Measurements from ENCODE around the gene PDXP. TPM values are rescaled to one million over a fixed set of nuclear protein-coding genes. Genes with fewer than 3 reads are reported as not detected.

PDXP gene
- total RNA-seq, 1 experiment from 2014 or later, result 17.6 TPM

- CTCF ChIA-PET, result interaction anchor here (0.5 kb wide), 1 partner anchor 269 kb away, joined by 3 read pairs; no protein-coding TSS in a partner anchor
- no peaks in the 10 kb centered on the region for H3K27me3 ChIP-seq (ENCODE audit: control insufficient read depth, insufficient read depth, low read length)
- DNase-seq (ENCODE audit: low read depth, low spot score), result no peak
- H3K4me3 ChIP-seq (ENCODE audit: low read depth in 2 of 2, low read length in 2 of 2), result no peak overlapping the region
- H3K27ac ChIP-seq (ENCODE audit: low read length), result no peak overlapping the region
- POLR2A ChIA-PET, result no interaction called here
- in situ Hi-C loops (cut with HindIII; ENCODE audit: low pct_unique_long_range_greater_than_20kb, low sequenced_read_pairs), result no loop called here
- no peaks in the 10 kb centered on the region for H3K9me3 ChIP-seq (ENCODE audit: control insufficient read depth, insufficient read depth, low read depth, low read length)
- TF ChIP-seq, protein P1, sequence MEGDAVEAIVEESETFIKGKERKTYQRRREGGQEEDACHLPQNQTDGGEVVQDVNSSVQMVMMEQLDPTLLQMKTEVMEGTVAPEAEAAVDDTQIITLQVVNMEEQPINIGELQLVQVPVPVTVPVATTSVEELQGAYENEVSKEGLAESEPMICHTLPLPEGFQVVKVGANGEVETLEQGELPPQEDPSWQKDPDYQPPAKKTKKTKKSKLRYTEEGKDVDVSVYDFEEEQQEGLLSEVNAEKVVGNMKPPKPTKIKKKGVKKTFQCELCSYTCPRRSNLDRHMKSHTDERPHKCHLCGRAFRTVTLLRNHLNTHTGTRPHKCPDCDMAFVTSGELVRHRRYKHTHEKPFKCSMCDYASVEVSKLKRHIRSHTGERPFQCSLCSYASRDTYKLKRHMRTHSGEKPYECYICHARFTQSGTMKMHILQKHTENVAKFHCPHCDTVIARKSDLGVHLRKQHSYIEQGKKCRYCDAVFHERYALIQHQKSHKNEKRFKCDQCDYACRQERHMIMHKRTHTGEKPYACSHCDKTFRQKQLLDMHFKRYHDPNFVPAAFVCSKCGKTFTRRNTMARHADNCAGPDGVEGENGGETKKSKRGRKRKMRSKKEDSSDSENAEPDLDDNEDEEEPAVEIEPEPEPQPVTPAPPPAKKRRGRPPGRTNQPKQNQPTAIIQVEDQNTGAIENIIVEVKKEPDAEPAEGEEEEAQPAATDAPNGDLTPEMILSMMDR (IDR thresholded peaks at IDR 0.05), result no peak
- TF ChIP-seq, protein P2, sequence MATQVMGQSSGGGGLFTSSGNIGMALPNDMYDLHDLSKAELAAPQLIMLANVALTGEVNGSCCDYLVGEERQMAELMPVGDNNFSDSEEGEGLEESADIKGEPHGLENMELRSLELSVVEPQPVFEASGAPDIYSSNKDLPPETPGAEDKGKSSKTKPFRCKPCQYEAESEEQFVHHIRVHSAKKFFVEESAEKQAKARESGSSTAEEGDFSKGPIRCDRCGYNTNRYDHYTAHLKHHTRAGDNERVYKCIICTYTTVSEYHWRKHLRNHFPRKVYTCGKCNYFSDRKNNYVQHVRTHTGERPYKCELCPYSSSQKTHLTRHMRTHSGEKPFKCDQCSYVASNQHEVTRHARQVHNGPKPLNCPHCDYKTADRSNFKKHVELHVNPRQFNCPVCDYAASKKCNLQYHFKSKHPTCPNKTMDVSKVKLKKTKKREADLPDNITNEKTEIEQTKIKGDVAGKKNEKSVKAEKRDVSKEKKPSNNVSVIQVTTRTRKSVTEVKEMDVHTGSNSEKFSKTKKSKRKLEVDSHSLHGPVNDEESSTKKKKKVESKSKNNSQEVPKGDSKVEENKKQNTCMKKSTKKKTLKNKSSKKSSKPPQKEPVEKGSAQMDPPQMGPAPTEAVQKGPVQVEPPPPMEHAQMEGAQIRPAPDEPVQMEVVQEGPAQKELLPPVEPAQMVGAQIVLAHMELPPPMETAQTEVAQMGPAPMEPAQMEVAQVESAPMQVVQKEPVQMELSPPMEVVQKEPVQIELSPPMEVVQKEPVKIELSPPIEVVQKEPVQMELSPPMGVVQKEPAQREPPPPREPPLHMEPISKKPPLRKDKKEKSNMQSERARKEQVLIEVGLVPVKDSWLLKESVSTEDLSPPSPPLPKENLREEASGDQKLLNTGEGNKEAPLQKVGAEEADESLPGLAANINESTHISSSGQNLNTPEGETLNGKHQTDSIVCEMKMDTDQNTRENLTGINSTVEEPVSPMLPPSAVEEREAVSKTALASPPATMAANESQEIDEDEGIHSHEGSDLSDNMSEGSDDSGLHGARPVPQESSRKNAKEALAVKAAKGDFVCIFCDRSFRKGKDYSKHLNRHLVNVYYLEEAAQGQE (IDR thresholded peaks at IDR 0.05; ENCODE audit: insufficient read depth in 1 of 2, low read depth in 2 of 2, low read length in 1 of 2), result no peak
- no peak for TF ChIP-seq POLR2AphosphoS5 (IDR thresholded peaks at IDR 0.05; ENCODE audit: low read depth, low read length)
- no peak for TF ChIP-seq SIN3A (IDR thresholded peaks at IDR 0.05; ENCODE audit: borderline replicate concordance, insufficient read depth, low read depth, low read length)
- TF ChIP-seq TCF7L2 (IDR thresholded peaks at IDR 0.05; ENCODE audit: low read depth, low read length), result no peak
- H3K36me3 ChIP-seq (ENCODE audit: control insufficient read depth, insufficient read depth, low read length), result no peaks in the 10 kb centered on the region
- no TSS peak for BruUV-seq (replicated peaks)
- peaks cover 19% of the 10 kb centered on the region for H3K4me1 ChIP-seq (ENCODE audit: control insufficient read depth, insufficient read depth, low read length)
- ATAC-seq, result no peak
- intact Hi-C loops (cut with micrococcal nuclease; ENCODE audit: unreplicated experiment), result no loop called here
Observed at GRCh38 chr22:37630839-37631435, 27.6 kb upstream of the PDXP start.

DNA sequence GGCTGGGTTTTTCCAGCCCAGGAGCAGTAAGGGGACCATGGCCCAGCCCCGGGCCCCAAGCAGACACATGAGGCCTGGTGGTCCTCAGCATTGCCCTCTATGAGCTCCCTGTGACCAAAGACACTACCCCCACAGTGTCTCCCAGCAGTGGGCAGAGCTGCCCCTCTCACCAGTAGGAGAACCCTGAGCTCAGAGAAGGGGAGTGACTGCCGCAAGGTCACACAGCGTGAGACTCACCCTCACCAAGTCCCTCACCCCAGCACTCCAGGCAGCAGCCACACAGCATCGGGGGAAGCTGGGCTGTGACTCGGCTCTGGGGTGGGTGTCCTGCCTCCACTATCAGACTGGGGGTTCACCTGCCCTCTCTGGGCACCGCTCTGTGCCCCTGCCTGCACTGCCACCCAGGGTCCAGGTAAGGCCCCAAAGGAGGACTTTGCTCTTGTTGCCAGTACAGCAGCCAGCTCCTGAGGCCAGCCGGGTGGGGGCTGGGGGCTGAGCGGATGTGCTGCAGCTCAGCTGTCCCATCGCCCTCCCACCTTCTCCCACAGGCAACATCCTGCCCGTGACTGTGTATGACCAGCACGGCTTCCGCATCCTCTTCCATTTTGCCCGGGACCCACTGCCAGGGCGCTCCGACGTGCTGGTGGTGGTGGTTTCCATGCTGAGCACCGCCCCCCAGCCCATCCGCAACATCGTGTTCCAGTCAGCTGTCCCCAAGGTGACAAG is 26.9 kb upstream of the PDXP start:
- no peaks in the 10 kb centered on the region for H3K9me3 ChIP-seq (ENCODE audit: control insufficient read depth, insufficient read depth, low read depth, low read length)
- ATAC-seq (no peak), DNase-seq (ENCODE audit: low read depth, low spot score) (no peak)
- H3K27me3 ChIP-seq (ENCODE audit: control insufficient read depth, insufficient read depth, low read length), result no peaks in the 10 kb centered on the region
- no peak overlapping the region for H3K27ac ChIP-seq (ENCODE audit: low read length)
- no peak overlapping the region for H3K4me3 ChIP-seq (ENCODE audit: low read depth in 2 of 2, low read length in 2 of 2)
- POLR2A ChIA-PET, result no interaction called here
- in situ Hi-C loops (cut with HindIII; ENCODE audit: low pct_unique_long_range_greater_than_20kb, low sequenced_read_pairs) (no loop called here), intact Hi-C loops (cut with micrococcal nuclease; ENCODE audit: unreplicated experiment) (no loop called here)
- CTCF ChIA-PET, result interaction anchor here (0.6 kb wide), 1 partner anchor 51 kb away, joined by 3 read pairs; no protein-coding TSS in a partner anchor
- no TSS peak for BruUV-seq (replicated peaks)
- TF ChIP-seq, protein P1 (IDR thresholded peaks at IDR 0.05), result no peak
- TF ChIP-seq POLR2AphosphoS5 (IDR thresholded peaks at IDR 0.05; ENCODE audit: low read depth, low read length) (no peak), TCF7L2 (IDR thresholded peaks at IDR 0.05; ENCODE audit: low read depth, low read length) (no peak), SIN3A (IDR thresholded peaks at IDR 0.05; ENCODE audit: borderline replicate concordance, insufficient read depth, low read depth, low read length) (no peak)
- TF ChIP-seq, protein P2 (IDR thresholded peaks at IDR 0.05; ENCODE audit: insufficient read depth in 1 of 2, low read depth in 2 of 2, low read length in 1 of 2), result no peak
- H3K4me1 ChIP-seq (ENCODE audit: control insufficient read depth, insufficient read depth, low read length), result peaks cover 19% of the 10 kb centered on the region
- no peaks in the 10 kb centered on the region for H3K36me3 ChIP-seq (ENCODE audit: control insufficient read depth, insufficient read depth, low read length)

Measured in Panc1 (cell line).